ENCODE measurements around the gene KCNAB1.
"Not testable (repeated sequence)": the region's sequence is repeated elsewhere in the genome, so short reads cannot be mapped to it uniquely, and the experiment has no call there.

The KCNAB1 gene

GRCh38 chr3:156176629-156177210 is 56.3 kb downstream of the KCNAB1 start:
- DNase-seq, result no peak

DNA sequence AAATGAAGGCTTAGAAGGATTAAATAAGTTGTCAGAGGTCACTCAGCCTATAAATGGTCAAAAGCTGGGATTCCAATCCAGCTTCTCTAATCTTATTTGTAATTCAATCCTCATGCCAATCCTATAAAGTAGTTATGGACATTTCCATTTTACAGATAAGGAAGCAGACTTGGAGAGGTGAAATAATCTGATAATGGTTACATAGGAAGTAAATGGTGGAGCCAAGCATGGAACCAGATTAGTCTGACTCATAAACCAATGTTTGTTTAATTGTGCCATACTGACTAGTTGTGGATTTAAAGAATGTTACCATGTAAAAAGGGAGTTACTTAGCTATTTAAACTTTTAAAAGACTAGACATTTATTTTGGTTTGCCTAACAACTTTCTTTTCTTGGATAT is 59.7 kb downstream of the KCNAB1 start:
- DNase-seq, result no peak

DNA sequence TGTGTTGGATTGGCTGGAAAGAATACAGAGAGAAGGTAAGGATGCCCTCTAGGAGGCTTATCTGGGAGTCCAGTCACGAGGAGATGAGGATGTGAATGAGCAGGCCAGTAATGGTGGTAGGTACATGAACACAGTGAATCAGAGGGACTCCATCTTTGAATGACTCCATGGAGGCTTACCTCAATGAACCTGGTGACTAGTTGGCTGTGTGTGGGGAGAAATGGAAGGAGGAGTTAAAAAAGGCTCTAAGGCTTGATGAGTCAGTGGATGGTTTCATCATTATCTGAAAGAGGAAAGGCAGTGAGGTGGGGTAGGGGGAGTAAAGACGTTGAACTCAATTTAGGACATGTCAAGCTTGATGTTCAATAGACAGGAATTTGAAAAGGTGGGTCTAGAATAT is 61.1 kb downstream of the KCNAB1 start:
- DNase-seq, result no peak

DNA sequence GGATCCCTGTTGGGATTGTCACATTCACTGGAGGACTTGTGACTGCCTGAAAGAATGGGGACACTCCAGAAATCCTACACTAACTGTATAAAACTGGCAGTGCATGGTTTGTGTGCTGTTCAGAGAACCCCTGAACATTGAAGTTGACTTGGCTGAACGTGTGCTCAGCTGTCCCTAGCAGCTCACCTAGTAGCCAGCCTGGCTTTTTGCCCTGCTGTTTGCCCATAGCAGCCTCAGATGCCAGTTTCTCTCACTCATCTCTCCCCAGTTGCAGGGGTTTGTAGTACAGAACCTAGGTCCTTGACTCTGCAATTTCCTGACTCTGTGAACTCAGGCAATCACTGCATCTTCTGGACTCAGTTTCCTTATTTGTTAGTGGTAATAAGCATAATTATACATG is 63.0 kb downstream of the KCNAB1 start:
- DNase-seq, result no peak

- no peak for DNase-seq
Measured at GRCh38 chr3:156184156-156184555, 63.8 kb downstream of the KCNAB1 start.

GRCh38 chr3:156187146-156187769 is 66.9 kb downstream of the KCNAB1 start:
- DNase-seq, result no peak

DNA sequence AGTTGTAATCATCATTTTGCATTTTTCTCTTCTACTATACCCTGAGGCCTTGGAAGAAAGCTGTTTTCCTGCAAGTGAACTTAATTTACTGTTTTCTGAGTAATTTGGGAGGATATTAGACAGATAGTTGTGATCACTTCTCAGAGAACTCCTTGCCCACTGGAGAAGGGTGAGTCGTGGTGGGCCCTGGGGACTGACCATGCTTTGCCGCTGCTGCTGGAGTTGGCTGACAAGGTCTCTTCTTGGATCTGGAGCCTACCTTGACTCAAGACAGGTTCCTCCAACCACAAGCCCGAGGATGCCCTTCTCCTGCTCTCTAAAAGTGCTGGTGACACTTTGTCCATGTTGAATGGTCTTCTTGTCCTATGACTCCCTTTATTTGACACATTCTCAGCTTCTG is 68.4 kb downstream of the KCNAB1 start:
- no peak for DNase-seq

GRCh38 chr3:156189927-156190326 is 69.5 kb downstream of the KCNAB1 start:
- DNase-seq, result no peak

GRCh38 chr3:156194945-156195344 is 74.6 kb downstream of the KCNAB1 start:
- not testable (repeated sequence) for DNase-seq

DNA sequence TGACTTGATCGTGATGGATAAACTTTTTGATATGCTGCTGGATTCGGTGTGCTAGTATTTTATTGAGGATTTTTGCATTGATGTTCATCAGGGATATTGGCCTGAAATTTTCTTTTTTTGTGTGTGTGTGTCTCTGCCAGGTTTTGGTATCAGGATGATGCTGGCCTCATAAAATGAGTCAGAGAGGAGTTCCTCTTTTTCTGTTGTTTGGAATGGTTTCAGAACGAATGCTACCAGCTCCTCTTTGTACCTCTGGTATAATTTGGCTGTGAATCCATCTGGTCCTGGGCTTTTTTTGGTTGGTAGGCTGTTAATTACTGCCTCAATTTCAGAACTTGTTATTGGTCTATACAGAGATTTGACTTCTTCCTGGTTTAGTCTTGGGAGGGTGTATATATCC is 76.8 kb downstream of the KCNAB1 start:
- DNase-seq, result not testable (repeated sequence)

DNA sequence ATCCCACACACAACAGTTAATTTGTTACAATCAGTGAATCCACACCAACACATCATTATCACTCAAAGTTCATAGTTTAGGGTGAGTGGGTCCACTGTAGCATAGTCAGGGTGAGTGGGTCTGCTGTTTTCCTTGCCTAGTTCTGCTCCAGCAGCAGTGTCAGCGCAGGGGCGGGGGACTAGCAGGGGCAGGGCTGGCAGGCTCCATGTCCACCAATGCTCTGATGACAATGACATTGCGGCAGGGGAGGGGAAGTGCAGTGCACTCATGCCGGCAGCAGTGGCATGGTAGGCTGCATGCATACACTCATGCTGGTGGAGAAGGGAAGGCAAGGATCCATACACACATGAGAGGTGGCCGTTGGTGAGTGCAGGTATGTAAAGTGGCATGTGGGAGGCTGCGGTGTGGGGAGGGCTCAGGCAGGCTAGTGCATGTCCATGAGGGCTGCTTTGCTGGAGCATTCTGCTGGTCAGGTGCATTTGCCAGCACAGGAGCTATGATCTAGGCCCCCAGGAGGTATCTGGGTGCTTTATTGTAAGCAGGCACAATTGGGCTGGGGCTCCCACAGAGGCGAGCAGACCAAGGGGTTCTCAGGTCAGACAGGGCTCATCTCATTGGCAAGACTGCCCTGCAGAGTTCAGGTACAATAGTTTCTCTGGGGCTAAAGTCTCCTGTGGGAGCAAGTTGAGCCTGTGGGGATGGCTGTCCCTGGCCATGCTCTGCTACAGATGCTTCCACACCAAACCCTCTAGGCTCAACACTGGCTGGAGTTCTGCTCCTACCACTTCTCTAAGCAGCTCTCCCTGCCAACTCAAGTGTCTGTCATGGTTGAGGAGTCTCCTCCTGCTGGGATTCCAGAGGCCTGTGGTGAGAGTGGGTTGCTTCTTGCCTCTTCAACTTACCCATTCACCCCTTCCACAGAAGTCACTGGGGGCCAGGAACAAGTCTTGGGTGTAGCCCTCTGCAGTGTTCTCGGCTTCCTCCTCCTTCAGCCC is 81.3 kb downstream of the KCNAB1 start:
- no peak for DNase-seq

DNA sequence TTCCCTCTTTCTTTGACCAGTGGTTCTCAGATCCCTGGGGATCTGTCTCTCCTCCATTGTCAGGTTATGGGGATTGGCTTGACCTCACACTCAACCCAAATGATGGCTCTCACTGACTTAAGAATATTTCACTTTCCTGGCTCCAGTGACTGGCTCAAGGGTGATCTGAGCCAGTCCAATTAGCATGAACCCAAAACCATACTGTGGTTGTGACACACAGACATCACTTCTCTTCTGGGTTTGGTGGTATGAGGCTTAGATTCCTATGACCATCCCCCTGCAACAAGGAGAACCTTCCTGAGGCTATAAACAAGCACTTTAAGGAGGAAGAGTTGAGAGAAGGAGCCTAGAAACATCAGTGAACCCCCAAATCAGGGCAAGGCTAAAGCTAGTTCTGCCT is 85.8 kb downstream of the KCNAB1 start:
- no peak for DNase-seq

DNA sequence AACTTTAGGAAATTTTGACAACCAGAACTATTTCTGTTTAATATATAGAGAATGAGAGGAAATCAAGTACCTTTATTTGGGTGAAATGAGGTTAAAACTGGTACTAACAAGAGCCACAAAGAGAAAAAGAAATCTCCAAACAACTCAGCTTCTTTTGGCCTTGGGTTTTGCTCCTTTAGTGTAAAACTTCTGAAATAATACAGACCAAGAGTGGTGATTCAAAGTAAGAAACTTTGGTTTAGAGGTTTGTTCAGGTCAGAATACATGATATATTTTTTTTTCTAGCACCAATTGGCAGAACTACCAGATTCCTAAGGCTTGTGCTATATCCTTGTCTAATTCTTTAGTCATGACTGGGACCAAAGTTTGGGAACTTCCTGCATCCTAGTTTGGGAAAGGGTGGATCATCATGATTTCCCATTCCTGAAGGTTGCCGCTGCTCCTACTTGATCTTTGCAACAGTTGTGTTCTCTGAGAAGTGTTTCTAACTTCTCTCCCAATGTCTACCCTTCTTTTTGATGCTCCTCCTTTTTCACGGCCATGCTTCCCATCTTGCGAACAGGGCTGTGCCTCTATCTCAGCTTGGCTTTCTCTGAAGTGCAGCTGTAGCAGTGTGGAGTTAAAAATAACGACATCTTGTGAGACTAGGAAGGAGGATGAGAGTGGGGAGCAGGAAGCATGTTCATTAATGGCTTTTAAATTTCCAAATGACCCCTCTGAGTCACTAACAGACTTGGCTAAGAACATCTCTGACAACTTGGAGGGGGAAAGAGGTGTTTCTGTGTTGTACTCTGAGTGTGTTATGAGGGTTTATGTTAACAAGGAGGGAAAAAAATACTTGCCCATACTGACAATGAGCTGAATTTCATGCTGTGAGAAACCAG is 87.7 kb downstream of the KCNAB1 start:
- DNase-seq, result no peak

GRCh38 chr3:156209631-156210335 is 89.4 kb downstream of the KCNAB1 start:
- DNase-seq, result no peak

DNA sequence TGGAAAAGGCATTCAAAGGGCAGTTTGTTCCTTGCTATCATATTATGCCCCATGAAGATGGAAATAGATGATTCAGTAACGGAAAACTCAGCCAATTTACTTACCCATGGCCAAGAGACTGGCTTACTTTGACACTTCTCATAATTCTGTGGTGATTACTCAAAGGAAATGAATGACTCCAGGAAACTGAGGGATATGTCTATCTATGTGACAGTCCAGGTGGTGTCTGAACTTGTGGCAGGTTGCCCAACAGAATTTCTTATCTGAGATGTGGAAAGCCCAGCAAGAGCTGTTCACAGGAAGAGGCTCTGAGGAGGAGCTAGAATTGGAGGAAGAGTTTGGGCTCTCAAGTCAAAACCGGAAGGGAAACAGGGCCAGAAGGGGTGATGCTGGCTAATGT is 91.2 kb downstream of the KCNAB1 start:
- no peak for DNase-seq

DNA sequence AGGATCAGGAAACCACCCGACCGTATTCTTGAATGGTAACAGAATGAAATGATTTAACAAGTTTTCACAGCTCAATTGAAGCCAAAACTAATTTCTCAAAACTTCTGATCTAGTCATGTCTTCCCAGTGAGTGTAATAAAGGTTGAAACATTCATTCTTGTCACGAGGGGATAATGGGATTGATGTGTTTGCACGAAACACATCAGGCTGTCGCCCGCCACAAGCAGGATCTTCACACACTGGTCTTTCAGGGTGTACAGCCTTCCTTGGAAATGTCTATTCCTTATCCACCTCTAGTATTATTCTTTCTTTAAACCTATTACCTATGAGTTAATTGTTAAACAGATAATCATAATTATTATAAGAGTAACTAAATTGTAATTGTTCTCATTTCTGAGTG is 94.3 kb downstream of the KCNAB1 start:
- DNase-seq, result no peak

DNA sequence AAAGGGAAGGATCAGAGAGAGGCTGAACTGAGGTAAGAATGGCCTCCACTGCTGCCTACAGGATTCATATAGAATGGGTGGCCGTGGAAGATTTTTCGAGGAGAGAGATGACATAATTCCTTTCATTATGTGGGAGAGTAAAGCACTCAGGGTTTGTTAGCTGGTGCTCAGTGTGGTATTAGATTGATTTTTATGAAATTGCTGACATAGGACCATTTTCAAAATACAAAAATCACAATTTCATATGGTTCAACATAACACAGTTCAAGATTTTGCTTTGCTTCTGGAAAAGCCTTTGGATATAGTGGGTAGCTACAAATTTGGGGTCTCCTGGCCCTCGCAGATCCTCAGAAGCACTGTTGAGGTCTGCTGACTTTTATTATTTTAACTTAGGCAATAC is 95.4 kb downstream of the KCNAB1 start:
- no peak for DNase-seq

DNA sequence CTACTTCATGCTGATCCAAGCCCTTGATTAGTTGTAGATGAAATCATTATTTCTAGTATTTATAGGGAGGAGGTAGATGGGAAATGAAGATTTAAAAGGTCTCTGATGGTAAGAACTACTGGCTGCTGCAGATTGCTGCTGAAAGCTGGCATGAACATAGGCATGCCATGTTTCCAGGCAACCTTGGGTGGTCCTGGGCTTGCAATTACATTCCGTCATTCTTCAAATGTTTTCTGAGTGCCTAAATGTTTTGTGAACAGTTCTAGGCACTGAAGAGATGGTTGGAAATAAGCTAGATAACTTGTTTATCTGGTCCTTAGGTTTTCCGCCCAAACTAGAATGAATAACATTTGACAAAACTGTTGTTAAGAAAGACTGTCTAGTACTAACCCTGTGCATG is 95.8 kb downstream of the KCNAB1 start:
- DNase-seq, result no peak

- DNase-seq, result peak; percentile 3
Measured at GRCh38 chr3:156216852-156217251, 96.5 kb downstream of the KCNAB1 start.

GRCh38 chr3:156217674-156218352 is 97.4 kb downstream of the KCNAB1 start:
- no peak for DNase-seq

GRCh38 chr3:156218353-156218744 is 98.0 kb downstream of the KCNAB1 start:
- peak; percentile 81 for DNase-seq

- peak; percentile 1 for DNase-seq
Measured at GRCh38 chr3:156222381-156222780, 102.0 kb downstream of the KCNAB1 start.

Measured in NCI-H345 (cell line).